ENCODE data around the gene SMAD3. TPM values are rescaled to one million over a fixed set of nuclear protein-coding genes. Genes with fewer than 3 reads are reported as not detected.

Gene SMAD3
- total RNA-seq, 1 donor from 2014 or later: 53.5 TPM

DNA sequence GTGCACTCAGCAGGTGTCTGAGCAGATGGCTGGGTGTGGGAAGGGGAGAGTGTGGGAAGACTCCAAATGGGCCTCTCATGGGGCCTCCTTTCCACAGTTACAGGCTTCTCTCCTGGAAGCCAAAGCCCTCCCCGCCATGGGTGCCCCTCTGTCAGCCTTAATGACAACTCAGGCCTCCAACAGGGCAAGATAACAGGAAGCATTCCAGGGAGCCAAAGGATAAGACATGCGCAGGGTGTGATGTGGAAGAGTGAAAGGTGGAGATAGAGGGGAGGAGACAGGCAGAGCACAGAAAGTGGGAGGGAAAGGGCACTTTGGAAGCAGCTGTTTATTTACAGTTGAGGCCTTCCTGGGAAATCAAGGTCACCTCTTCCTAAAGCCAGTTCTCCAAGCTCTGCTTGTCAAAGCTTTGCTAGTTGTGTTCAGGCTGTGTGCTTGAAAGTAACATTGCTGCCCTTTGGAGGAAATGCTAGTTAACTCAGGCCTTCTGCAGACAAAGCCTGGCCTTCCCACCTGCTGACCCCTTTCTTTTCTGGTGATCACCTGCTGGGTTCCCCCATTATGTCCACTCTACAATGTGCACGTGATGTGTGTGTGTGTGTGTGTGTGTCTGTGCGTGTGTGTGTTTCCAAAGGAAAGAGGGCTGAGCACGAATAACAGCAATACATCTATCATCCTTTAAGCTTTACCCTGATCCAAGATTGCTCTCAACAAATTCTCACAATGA is 35.2 kb upstream of the SMAD3 start:
- no peak for DNase-seq (ENCODE audit: extremely low spot score in 2 of 2)
- no peak overlapping the region for H3K27ac ChIP-seq
- peaks cover 31% of the 10 kb centered on the region for H3K4me1 ChIP-seq
- H3K36me3 ChIP-seq: no peaks in the 10 kb centered on the region
- no peaks in the 10 kb centered on the region for H3K9me3 ChIP-seq
- no peak overlapping the region for H3K4me3 ChIP-seq
- H3K27me3 ChIP-seq: no peaks in the 10 kb centered on the region
- TF ChIP-seq POLR2AphosphoS5 (IDR thresholded peaks at IDR 0.05; ENCODE audit: insufficient read depth in 1 of 2, low read depth in 1 of 2): no peak
- intact Hi-C loops (cut with DNase I): no loop called here

DNA sequence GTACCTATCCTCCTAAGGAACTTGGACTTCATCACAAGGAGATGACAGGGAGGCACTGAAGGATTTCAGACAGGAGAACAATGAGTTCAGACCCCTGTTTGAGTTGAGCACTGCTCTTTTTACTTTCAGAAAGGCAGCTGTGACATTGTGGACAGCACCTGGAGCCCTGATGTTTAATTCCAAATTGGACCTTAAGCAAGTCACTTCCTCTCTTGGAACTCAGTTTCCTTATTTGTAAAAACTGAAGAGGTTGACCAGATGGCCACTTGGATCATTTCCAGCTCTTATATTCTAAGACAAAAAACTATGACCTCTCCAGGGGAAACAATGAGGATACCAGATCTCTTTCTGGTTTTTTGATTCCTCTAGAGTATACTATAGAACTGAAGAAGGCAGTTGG is 34.1 kb upstream of the SMAD3 start:
- Histone ChIP-seq H3K4me3 (no peak overlapping the region), H3K4me1 (peaks cover 20% of the 10 kb centered on the region), H3K9me3 (no peaks in the 10 kb centered on the region), H3K27ac (no peak overlapping the region), H3K27me3 (no peaks in the 10 kb centered on the region), H3K36me3 (no peaks in the 10 kb centered on the region)
- TF ChIP-seq, protein P1, sequence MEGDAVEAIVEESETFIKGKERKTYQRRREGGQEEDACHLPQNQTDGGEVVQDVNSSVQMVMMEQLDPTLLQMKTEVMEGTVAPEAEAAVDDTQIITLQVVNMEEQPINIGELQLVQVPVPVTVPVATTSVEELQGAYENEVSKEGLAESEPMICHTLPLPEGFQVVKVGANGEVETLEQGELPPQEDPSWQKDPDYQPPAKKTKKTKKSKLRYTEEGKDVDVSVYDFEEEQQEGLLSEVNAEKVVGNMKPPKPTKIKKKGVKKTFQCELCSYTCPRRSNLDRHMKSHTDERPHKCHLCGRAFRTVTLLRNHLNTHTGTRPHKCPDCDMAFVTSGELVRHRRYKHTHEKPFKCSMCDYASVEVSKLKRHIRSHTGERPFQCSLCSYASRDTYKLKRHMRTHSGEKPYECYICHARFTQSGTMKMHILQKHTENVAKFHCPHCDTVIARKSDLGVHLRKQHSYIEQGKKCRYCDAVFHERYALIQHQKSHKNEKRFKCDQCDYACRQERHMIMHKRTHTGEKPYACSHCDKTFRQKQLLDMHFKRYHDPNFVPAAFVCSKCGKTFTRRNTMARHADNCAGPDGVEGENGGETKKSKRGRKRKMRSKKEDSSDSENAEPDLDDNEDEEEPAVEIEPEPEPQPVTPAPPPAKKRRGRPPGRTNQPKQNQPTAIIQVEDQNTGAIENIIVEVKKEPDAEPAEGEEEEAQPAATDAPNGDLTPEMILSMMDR (IDR thresholded peaks at IDR 0.05): no peak
- TF ChIP-seq POLR2A (IDR thresholded peaks at IDR 0.05): no peak
- TF ChIP-seq POLR2AphosphoS5 (IDR thresholded peaks at IDR 0.05; ENCODE audit: insufficient read depth in 1 of 2, low read depth in 1 of 2): no peak
- no peak for DNase-seq (ENCODE audit: extremely low spot score in 2 of 2)
- intact Hi-C loops (cut with DNase I): no loop called here

DNA sequence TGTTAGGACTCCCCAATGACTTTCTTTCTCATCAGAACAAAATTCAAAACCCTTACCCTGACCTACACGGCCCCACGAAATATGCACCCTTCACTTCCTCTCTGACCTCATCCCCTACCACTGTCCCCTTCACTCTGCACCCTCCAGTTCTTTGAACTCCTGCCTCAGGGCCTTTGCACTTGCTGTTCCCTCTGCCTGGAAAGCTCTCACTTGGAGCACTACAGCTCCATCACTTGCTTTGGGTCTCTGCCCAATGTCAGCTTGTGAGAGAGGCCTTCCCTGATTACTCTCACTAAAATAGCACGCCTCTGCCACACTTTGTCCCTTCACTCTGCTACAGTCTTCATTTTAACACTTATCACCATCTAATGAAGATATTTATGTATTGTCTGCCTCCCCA is 32.8 kb upstream of the SMAD3 start:
- Histone ChIP-seq H3K4me1 (peaks cover 15% of the 10 kb centered on the region), H3K9me3 (no peaks in the 10 kb centered on the region), H3K27ac (no peak overlapping the region), H3K36me3 (no peaks in the 10 kb centered on the region), H3K27me3 (no peaks in the 10 kb centered on the region), H3K4me3 (no peak overlapping the region)
- intact Hi-C loops (cut with DNase I): no loop called here
- TF ChIP-seq POLR2AphosphoS5 (IDR thresholded peaks at IDR 0.05; ENCODE audit: insufficient read depth in 1 of 2, low read depth in 1 of 2) (no peak), POLR2A (IDR thresholded peaks at IDR 0.05) (no peak)
- TF ChIP-seq, protein P1 (IDR thresholded peaks at IDR 0.05): no peak
- DNase-seq (ENCODE audit: extremely low spot score in 2 of 2): no peak

DNA sequence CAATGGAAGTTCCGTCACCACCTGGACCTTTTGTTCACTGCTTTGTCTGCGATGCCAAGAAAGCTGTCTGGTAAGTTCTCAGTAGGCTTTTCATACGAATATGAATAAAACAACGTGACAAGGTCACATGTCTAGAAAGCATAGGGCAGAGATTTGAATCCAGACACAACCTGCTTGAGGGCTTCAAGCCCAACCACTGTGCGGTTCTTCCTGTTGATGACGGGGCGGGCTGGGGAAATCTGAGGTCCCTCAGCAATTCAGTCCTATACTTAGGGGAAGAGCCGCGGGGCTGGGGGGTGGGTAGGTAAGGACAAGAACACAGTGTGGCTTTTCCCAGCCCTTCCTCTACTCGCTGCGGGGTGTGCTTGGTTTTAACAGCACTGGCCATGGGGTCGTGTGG is 32.4 kb upstream of the SMAD3 start:
- intact Hi-C loops (cut with DNase I): no loop called here
- Histone ChIP-seq H3K9me3 (no peaks in the 10 kb centered on the region), H3K36me3 (no peaks in the 10 kb centered on the region), H3K27ac (no peak overlapping the region), H3K4me3 (peak overlapping the region; percentile 23 to 35), H3K4me1 (peaks cover 15% of the 10 kb centered on the region), H3K27me3 (no peaks in the 10 kb centered on the region)
- no peak for DNase-seq (ENCODE audit: extremely low spot score in 2 of 2)
- TF ChIP-seq POLR2A (IDR thresholded peaks at IDR 0.05): no peak
- TF ChIP-seq POLR2AphosphoS5 (IDR thresholded peaks at IDR 0.05; ENCODE audit: insufficient read depth in 1 of 2, low read depth in 1 of 2): no peak
- TF ChIP-seq, protein P1 (IDR thresholded peaks at IDR 0.05): no peak

DNA sequence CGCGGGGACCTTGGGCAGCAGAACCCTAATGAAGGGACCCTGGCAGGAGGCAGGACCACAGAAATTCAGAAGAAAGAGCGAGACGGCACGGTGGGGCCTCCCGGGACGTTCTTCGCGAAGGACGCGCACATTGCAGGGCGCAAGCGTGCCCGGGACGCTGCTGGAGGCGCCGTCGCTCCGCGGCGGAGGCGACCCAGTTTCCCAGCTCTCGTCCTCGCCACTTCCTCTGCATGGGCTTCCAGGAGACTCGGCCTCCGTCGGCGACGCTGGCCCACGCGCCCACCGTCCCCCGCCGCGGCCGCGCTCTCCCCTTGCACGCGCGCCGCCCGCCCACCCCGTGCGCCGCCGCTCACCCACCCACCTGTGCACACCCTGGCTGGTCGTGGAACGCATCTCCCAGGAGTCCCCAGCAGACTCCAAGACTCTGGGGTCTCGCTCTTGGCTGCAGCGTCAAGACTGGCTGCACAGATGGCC is 31.8 kb upstream of the SMAD3 start:
- intact Hi-C loops (cut with DNase I): no loop called here
- Histone ChIP-seq H3K4me3 (peak overlapping the region; percentile 23 to 35), H3K9me3 (no peaks in the 10 kb centered on the region), H3K27ac (no peak overlapping the region), H3K36me3 (no peaks in the 10 kb centered on the region), H3K4me1 (peaks cover 15% of the 10 kb centered on the region), H3K27me3 (no peaks in the 10 kb centered on the region)
- TF ChIP-seq, protein P1 (IDR thresholded peaks at IDR 0.05): no peak
- TF ChIP-seq POLR2AphosphoS5 (IDR thresholded peaks at IDR 0.05; ENCODE audit: insufficient read depth in 1 of 2, low read depth in 1 of 2) (no peak), POLR2A (IDR thresholded peaks at IDR 0.05) (no peak)
- no peak for DNase-seq (ENCODE audit: extremely low spot score in 2 of 2)
